NCI-H128 (cell line): ENCODE results near the gene FHOD1.

Source experiments
- DNase-seq: peaks from one replicate; lab custom pipeline; 2025; ENCODE audit not compliant: unreplicated experiment; lab: John Stamatoyannopoulos, UW

Gene FHOD1

DNA sequence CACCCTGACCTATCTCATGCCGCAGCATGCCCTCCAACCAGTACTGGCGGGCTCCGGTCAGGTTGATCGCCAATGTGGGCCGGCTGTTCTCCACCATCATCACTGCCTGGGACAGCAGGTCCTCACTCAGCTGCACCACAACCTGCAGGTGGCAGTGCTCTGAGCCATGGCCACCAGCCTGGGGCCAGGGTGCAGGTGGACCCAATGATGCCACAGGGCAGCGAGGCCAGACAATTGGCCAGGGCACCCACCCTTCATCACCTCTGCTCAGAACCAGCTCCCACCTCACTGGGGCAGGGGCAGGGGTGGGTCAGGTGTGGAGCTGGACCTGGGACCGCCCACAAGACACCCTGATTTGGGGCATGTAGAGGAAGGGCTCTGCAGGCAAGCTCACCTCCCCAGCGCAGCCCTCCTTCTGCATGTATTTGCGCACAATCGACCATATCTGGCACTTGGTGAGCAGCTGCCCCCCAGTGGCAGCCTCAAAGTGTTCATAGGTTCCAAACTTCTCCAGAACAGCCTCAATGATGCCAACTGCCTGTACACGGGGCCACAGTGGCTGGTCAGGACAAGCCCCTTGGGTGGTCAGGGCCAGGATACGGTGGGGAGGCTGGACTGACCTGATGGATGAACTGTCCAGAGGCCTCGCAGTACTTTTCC lies 67.7 kb downstream of the FHOD1 start:
- DNase-seq: no peak
